Panc1 (cell line): ENCODE results near the gene EMC1. TPM values are rescaled to one million over a fixed set of nuclear protein-coding genes. Genes with fewer than 3 reads are reported as not detected.

Source experiments
- ATAC-seq: fragments of 200-7000 bp; cut with Tn5 transposase; 2 replicates; pipeline ENCODE4 v1.9.1; 2020; ENCODE audit warnings: mild to moderate bottlenecking, moderate library complexity
- BruUV-seq: library from RNA; stranded (reverse); fragments of 400-500 nt; replicated peaks from 2 replicates; lab custom pipeline; 2021; lab: Mats Ljungman, UMichigan
- CTCF ChIA-PET: fragments of 300-600 bp; sonication (Branson Sonifier 250); formaldehyde crosslinking; loops from one replicate; lab custom pipeline; 2022; ENCODE audit warnings: antibody characterized with exemption; lab: Charles Lee
- POLR2A ChIA-PET: fragments of 300-600 bp; sonication (Branson Sonifier 250); formaldehyde crosslinking; loops from one replicate; lab custom pipeline; 2022; ENCODE audit warnings: antibody characterized with exemption; lab: Charles Lee
- DNase-seq: peaks from one replicate; pipeline ENCODE4 v3.0.0-alpha.2; 2010; ENCODE audit warnings: low read depth, low spot score
- H3K27ac ChIP-seq: 2 replicates; pipeline ENCODE4 v1.5.1; 2011; ENCODE audit warnings: mild to moderate bottlenecking, low read length, inconsistent platforms
- H3K27me3 ChIP-seq: fragments of 200-500 bp; sonication (Bioruptor generic); 2 replicates; pipeline ENCODE4 v1.6.0; 2014; ENCODE audit warnings: low read length, inconsistent platforms; ENCODE audit not compliant: control insufficient read depth, insufficient read depth
- H3K36me3 ChIP-seq: fragments of 200-500 bp; sonication (Bioruptor generic); 2 replicates; pipeline ENCODE4 v1.5.1; 2014; ENCODE audit warnings: inconsistent platforms, mild to moderate bottlenecking, low read length, moderate library complexity; ENCODE audit not compliant: control insufficient read depth, insufficient read depth
- H3K4me1 ChIP-seq: 2 replicates; pipeline ENCODE4 v1.5.1; 2011; ENCODE audit warnings: inconsistent platforms, mild to moderate bottlenecking, low read length, moderate library complexity; ENCODE audit not compliant: control insufficient read depth, insufficient read depth
- H3K4me3 ChIP-seq, 2 experiments: 2 replicates each; pipeline ENCODE4 v1.5.1; 2011 to 2012; ENCODE audit warnings: low read depth in 2 of 2, low read length in 2 of 2, mild to moderate bottlenecking in 2 of 2, inconsistent platforms in 1 of 2, moderate library complexity in 1 of 2
- H3K9me3 ChIP-seq: fragments of 200-500 bp; sonication (Bioruptor generic); 2 replicates; pipeline ENCODE4 v1.5.1; 2014; ENCODE audit warnings: low read depth, mild to moderate bottlenecking, inconsistent platforms, low read length, moderate library complexity; ENCODE audit not compliant: control insufficient read depth, insufficient read depth
- POLR2AphosphoS5 ChIP-seq: IDR thresholded peaks from 2 replicates; pipeline ENCODE4 v1.6.1; 2012; ENCODE audit warnings: mild to moderate bottlenecking, low read depth, low read length, moderate library complexity
- SIN3A ChIP-seq: IDR thresholded peaks from 2 replicates; pipeline ENCODE4 v1.6.1; 2012; ENCODE audit warnings: low read depth, mild to moderate bottlenecking, low read length, moderate library complexity, borderline replicate concordance; ENCODE audit not compliant: insufficient read depth
- TCF7L2 ChIP-seq: IDR thresholded peaks from 2 replicates; pipeline ENCODE4 v1.6.1; 2011; ENCODE audit warnings: mild to moderate bottlenecking, low read depth, low read length, inconsistent platforms
- in situ Hi-C: cut with HindIII; loops from 2 replicates; pipeline ENCODE4 v1.10.0; 2016; ENCODE audit warnings: low sequenced_read_pairs, low pct_unique_long_range_greater_than_20kb
- intact Hi-C: fragments of 100-400 bp; cut with micrococcal nuclease; formaldehyde crosslinking; loops from one replicate; pipeline ENCODE4 v1.10.0; 2022; ENCODE audit not compliant: unreplicated experiment
- total RNA-seq: library from RNA; stranded (reverse); gene quantifications from one replicate; pipeline ENCODE4 v1.2.1, GENCODE V29; 2021; ENCODE audit not compliant: unreplicated experiment
- TF ChIP-seq, protein P1 (sequence below): fragments of 450-650 bp; IDR thresholded peaks from 2 replicates; pipeline ENCODE4 v1.5.1; 2017; ENCODE audit warnings: mild to moderate bottlenecking
- TF ChIP-seq, protein P2 (sequence below), 2 experiments: IDR thresholded peaks; 2 replicates each; pipeline ENCODE4 v1.6.1; 2011 to 2012; ENCODE audit warnings: low read depth in 2 of 2, control low read depth in 1 of 2, low read length in 1 of 2, mild to moderate bottlenecking in 1 of 2, moderate library complexity in 1 of 2; ENCODE audit not compliant: insufficient read depth in 1 of 2

Gene EMC1
- total RNA-seq, 1 experiment from 2014 or later = 103 TPM

DNA sequence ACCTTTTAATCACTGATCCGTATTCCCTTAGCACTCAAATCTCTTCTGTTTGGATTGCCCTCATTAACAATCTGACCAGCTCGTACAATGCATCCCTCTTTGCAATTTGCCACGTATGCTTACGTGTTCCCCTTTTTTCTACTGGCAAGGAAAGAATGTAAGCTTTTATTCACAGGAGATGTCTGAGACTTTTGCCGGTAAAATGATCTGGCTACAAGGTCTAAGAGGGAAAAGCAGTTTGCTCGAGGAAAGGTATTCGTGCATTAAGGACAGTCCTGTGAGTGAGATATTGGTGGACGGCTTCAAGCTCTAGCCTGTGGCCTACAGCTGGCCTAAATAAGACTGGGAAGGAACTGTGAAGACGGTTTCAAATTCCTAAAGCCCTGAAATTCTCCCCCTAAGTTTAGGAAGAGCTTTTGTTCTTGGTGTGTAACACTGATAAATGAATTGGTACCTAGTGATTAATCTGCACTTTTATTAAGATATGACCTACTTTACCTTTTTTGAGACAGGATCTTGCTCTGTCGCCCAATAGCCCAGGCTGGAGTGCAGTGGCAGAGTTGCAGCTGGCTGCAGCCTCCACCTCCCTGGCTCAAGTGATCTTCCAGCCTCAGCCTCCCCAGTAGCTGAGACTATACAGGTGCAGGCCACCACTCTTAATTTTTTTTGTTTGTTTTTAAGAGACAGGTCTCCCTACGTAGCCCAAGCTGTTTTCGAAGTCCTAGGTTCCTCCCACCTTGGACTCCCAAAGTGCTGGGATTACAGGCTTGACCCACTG is 40.4 kb downstream of the EMC1 start:
- CTCF ChIA-PET = no interaction called here

DNA sequence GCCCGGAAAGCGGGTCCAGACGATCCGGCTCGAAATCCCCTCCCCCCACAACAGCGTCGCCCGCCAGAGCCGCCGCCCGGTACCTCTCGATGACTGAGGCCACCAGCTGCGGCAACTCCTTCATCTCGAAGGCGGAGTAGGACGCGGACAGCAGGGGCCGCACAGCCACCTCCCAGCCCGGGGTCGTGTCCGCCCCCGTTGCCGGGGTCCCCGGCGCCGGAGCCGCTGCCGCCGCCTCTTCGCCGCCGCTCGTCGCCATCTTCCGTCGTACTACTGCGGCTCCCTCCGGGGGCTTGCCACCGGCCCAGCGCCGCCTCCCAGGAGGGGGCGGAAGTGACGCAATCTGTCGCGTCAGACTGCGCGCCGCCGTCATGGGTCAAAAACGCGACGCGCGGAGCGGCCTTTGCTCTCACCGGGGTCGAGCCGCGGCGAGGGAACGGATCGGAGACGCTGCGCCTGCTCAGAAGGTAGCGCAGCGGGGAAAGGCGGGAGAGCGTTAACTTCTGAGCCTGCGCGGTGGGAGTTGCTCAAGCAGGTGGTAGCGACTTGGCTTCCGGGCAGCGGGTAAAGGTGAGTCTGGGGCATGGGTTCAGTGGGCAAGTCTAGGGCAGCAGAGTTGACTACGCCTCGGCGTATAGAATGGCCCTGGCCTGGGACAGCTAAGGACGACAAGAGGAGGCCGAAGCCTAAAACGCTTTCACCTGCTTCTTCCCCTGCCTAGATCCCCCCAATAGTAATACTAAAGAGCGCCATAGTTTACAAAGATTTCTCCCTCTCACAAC is 41.1 kb downstream of the EMC1 start, which contains the start of gene UBR4:
TSS of gene UBR4 (minus strand) at position 277 of the 782 bp plus-strand sequence. CDS start at position 259, 18 bp downstream.
- ATAC-seq = peak; percentile 94
- Histone ChIP-seq H3K36me3 (peaks cover 21% of the 10 kb centered on the region), H3K9me3 (no peaks in the 10 kb centered on the region), H3K4me3 (peak within 1 kb of the TSS; percentile 81 to 90), H3K27me3 (no peaks in the 10 kb centered on the region), H3K4me1 (peaks cover 28% of the 10 kb centered on the region), H3K27ac (peak within 1 kb of the TSS; percentile 98)
- POLR2A ChIA-PET = no interaction called here
- CTCF ChIA-PET = no interaction called here
- in situ Hi-C loops (no loop called here), intact Hi-C loops (no loop called here)
- TF ChIP-seq, protein P1, sequence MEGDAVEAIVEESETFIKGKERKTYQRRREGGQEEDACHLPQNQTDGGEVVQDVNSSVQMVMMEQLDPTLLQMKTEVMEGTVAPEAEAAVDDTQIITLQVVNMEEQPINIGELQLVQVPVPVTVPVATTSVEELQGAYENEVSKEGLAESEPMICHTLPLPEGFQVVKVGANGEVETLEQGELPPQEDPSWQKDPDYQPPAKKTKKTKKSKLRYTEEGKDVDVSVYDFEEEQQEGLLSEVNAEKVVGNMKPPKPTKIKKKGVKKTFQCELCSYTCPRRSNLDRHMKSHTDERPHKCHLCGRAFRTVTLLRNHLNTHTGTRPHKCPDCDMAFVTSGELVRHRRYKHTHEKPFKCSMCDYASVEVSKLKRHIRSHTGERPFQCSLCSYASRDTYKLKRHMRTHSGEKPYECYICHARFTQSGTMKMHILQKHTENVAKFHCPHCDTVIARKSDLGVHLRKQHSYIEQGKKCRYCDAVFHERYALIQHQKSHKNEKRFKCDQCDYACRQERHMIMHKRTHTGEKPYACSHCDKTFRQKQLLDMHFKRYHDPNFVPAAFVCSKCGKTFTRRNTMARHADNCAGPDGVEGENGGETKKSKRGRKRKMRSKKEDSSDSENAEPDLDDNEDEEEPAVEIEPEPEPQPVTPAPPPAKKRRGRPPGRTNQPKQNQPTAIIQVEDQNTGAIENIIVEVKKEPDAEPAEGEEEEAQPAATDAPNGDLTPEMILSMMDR = no peak
- TF ChIP-seq POLR2AphosphoS5 (peak; percentile 93), SIN3A (0 out of 2 replicates have a peak, but pooled peaks have one; percentile 7), TCF7L2 (peak; percentile 88)
- TF ChIP-seq, protein P2, sequence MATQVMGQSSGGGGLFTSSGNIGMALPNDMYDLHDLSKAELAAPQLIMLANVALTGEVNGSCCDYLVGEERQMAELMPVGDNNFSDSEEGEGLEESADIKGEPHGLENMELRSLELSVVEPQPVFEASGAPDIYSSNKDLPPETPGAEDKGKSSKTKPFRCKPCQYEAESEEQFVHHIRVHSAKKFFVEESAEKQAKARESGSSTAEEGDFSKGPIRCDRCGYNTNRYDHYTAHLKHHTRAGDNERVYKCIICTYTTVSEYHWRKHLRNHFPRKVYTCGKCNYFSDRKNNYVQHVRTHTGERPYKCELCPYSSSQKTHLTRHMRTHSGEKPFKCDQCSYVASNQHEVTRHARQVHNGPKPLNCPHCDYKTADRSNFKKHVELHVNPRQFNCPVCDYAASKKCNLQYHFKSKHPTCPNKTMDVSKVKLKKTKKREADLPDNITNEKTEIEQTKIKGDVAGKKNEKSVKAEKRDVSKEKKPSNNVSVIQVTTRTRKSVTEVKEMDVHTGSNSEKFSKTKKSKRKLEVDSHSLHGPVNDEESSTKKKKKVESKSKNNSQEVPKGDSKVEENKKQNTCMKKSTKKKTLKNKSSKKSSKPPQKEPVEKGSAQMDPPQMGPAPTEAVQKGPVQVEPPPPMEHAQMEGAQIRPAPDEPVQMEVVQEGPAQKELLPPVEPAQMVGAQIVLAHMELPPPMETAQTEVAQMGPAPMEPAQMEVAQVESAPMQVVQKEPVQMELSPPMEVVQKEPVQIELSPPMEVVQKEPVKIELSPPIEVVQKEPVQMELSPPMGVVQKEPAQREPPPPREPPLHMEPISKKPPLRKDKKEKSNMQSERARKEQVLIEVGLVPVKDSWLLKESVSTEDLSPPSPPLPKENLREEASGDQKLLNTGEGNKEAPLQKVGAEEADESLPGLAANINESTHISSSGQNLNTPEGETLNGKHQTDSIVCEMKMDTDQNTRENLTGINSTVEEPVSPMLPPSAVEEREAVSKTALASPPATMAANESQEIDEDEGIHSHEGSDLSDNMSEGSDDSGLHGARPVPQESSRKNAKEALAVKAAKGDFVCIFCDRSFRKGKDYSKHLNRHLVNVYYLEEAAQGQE (IDR thresholded peaks at IDR 0.05; ENCODE audit: insufficient read depth in 1 of 2, low read depth in 2 of 2, low read length in 1 of 2) = 0 out of 4 replicates have a peak, but pooled peaks of 1 of the 2 experiments have one; percentile 61
- peak; percentile 89 for DNase-seq
- no TSS peak for BruUV-seq

More for the DNA sequence above, 40.4 kb downstream of the EMC1 start:
- Histone ChIP-seq H3K4me1 (peaks cover 25% of the 10 kb centered on the region), H3K27me3 (no peaks in the 10 kb centered on the region), H3K9me3 (no peaks in the 10 kb centered on the region), H3K27ac (peak overlapping the region; percentile 98), H3K36me3 (peaks cover 21% of the 10 kb centered on the region), H3K4me3 (peak overlapping the region; percentile 81 to 90)
- TF ChIP-seq, protein P2 (IDR thresholded peaks at IDR 0.05; ENCODE audit: insufficient read depth in 1 of 2, low read depth in 2 of 2, low read length in 1 of 2) = no peak
- TF ChIP-seq, protein P1 = no peak
- TF ChIP-seq TCF7L2 = no peak; the same call in 1 of the 2 replicates
- no peak for TF ChIP-seq POLR2AphosphoS5
- 0 out of 2 replicates have a peak, but pooled peaks have one; percentile 5 for TF ChIP-seq SIN3A
- DNase-seq (no peak), ATAC-seq (no peak; the same call in 1 of the 2 replicates)
- POLR2A ChIA-PET = interaction anchor here (0.6 kb wide), 1 partner anchor 45 kb away, joined by 7 read pairs; no protein-coding TSS in a partner anchor
- BruUV-seq = TSS peak; percentile 89
- in situ Hi-C loops (no loop called here), intact Hi-C loops (no loop called here)
